GM06990 (cell line): ENCODE measurements around the gene TMEM72.

Experiments
- DNase-seq: peaks from one replicate; pipeline ENCODE4 v3.0.0-alpha.2; 2011; ENCODE audit not compliant: insufficient read length; ENCODE audit errors: extremely low read depth
- H3K27me3 ChIP-seq: replicated peaks from 2 replicates; pipeline ENCODE4 v1.6.0; 2011; ENCODE audit warnings: low read length; ENCODE audit not compliant: control insufficient read depth, insufficient read depth
- H3K36me3 ChIP-seq: 2 replicates; pipeline ENCODE4 v1.5.1; 2011; ENCODE audit warnings: low read length; ENCODE audit not compliant: control insufficient read depth, insufficient read depth
- H3K4me3 ChIP-seq: replicated peaks from 2 replicates; pipeline ENCODE4 v1.5.1; 2011; ENCODE audit warnings: low read depth, mild to moderate bottlenecking, control low read depth, low read length
- CTCF ChIP-seq: IDR thresholded peaks from 2 replicates; pipeline ENCODE4 v1.5.1; 2011; ENCODE audit warnings: low read length, control low read depth, mild to moderate bottlenecking, inconsistent platforms; ENCODE audit not compliant: insufficient read depth, poor library complexity, severe bottlenecking

The TMEM72 gene

GRCh38 chr10:44980309-44981171 is 69.4 kb downstream of the TMEM72 start:
- DNase-seq = no peak

GRCh38 chr10:44981172-44982113 is 70.3 kb downstream of the TMEM72 start:
- peaks cover 12% of the 10 kb centered on the region for H3K36me3 ChIP-seq
- DNase-seq = no peak
- H3K27me3 ChIP-seq = no peaks in the 10 kb centered on the region
- no peak for TF ChIP-seq CTCF
- H3K4me3 ChIP-seq = no peak overlapping the region

More at GRCh38 chr10:44980309-44981171, 69.4 kb downstream of the TMEM72 start:
- no peak for TF ChIP-seq CTCF
- H3K4me3 ChIP-seq = no peak overlapping the region
- H3K36me3 ChIP-seq = peaks cover 12% of the 10 kb centered on the region
- H3K27me3 ChIP-seq = no peaks in the 10 kb centered on the region

- H3K36me3 ChIP-seq = peaks cover 12% of the 10 kb centered on the region
- no peaks in the 10 kb centered on the region for H3K27me3 ChIP-seq
- TF ChIP-seq CTCF = no peak
- DNase-seq = no peak
- no peak overlapping the region for H3K4me3 ChIP-seq
Observed at GRCh38 chr10:44982114-44982460, 71.0 kb downstream of the TMEM72 start.

GRCh38 chr10:44982496-44982895 is 71.4 kb downstream of the TMEM72 start:
- DNase-seq = no peak
- no peak for TF ChIP-seq CTCF
- H3K36me3 ChIP-seq = peaks cover 12% of the 10 kb centered on the region
- no peaks in the 10 kb centered on the region for H3K27me3 ChIP-seq
- no peak overlapping the region for H3K4me3 ChIP-seq

GRCh38 chr10:44983066-44983894 is 72.1 kb downstream of the TMEM72 start:
- Histone ChIP-seq H3K27me3 (no peaks in the 10 kb centered on the region), H3K4me3 (no peak overlapping the region), H3K36me3 (peaks cover 12% of the 10 kb centered on the region)
- DNase-seq = no peak
- TF ChIP-seq CTCF = no peak
